ENCODE measurements around the gene LTBP3. TPM values are rescaled to one million over a fixed set of nuclear protein-coding genes. Genes with fewer than 3 reads are reported as not detected.

The LTBP3 gene
- total and polyA plus RNA-seq, 2 donors from 2014 or later: 61.6 to 165 TPM

DNA sequence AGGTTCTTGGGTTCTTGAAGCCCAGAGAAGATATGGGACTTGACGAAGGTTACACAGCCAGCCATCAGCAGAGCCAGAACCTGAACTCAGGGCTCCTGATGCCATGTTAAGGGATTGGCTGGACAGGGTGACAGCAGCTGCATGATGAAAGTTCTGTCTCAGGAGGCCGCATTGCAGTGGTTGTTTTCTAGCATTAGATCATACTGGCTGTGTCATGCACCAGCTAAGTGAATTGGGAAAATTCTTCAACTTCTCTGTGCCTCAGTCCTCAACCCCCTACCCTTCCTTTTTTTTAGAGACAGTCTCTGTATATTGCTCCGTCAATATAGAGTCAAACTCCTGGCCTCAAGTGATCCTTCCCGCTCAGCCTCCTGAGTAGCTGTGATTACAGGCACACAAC, 5.4 kb upstream of the LTBP3 start:
- FAIRE-seq: no peak
- Histone ChIP-seq H3K4me1 (ENCODE audit: control insufficient read depth in 2 of 3, insufficient read depth in 2 of 3, low read depth in 1 of 3, low read length in 3 of 3) (peaks cover 0 to 24% (median 15%) of the 10 kb centered on the region in 3 donors), H3K27me3 (ENCODE audit: control insufficient read depth, insufficient read depth, low read length) (no peaks in the 10 kb centered on the region)

DNA sequence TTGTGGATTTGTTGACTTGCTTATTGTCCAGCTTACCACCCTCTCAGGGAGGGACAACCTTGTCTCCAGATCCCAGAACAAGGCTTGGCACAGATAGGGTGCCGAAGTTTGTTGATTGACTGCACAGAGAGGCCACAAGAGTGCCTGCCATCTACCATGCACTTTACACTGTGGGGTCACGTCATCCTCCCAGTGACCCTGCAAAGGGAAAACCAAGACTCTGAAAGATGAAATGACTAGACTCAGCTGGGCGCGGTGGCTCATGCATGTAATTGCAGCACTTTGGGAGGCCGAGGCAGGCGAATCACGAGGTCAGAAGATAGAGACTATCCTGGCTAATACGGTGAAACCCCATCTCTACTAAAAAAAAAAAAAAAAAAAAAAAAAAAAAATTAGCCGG, 4.6 kb upstream of the LTBP3 start:
- H3K4me1 ChIP-seq (ENCODE audit: control insufficient read depth in 2 of 3, insufficient read depth in 2 of 3, low read depth in 1 of 3, low read length in 3 of 3): peaks cover 0 to 21% (median 11%) of the 10 kb centered on the region in 3 donors
- TF ChIP-seq, protein P1, sequence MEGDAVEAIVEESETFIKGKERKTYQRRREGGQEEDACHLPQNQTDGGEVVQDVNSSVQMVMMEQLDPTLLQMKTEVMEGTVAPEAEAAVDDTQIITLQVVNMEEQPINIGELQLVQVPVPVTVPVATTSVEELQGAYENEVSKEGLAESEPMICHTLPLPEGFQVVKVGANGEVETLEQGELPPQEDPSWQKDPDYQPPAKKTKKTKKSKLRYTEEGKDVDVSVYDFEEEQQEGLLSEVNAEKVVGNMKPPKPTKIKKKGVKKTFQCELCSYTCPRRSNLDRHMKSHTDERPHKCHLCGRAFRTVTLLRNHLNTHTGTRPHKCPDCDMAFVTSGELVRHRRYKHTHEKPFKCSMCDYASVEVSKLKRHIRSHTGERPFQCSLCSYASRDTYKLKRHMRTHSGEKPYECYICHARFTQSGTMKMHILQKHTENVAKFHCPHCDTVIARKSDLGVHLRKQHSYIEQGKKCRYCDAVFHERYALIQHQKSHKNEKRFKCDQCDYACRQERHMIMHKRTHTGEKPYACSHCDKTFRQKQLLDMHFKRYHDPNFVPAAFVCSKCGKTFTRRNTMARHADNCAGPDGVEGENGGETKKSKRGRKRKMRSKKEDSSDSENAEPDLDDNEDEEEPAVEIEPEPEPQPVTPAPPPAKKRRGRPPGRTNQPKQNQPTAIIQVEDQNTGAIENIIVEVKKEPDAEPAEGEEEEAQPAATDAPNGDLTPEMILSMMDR (IDR thresholded peaks at IDR 0.05; ENCODE audit: borderline replicate concordance, extremely low read depth, insufficient read depth): no peak
- H3K9me3 ChIP-seq (ENCODE audit: control insufficient read depth in 2 of 3, insufficient read depth in 1 of 3, low read length in 3 of 3): no peaks in the 10 kb centered on the region
- H3K36me3 ChIP-seq (ENCODE audit: control insufficient read depth in 2 of 3, insufficient read depth in 3 of 3, low read length in 3 of 3): no peaks in the 10 kb centered on the region
- H3K4me3 ChIP-seq (ENCODE audit: low read length in 3 of 3): no peak overlapping the region
- FAIRE-seq (no peak), DNase-seq (no peak)
- no peak overlapping the region for H3K9ac ChIP-seq (ENCODE audit: low read length in 3 of 3)
- no peak overlapping the region for H3K27ac ChIP-seq (ENCODE audit: low read depth in 2 of 2, low read length in 2 of 2)
- H3K27me3 ChIP-seq (ENCODE audit: control insufficient read depth, insufficient read depth, low read length): no peaks in the 10 kb centered on the region
- intact Hi-C loops (cut with DNase I): no loop called here

More for the DNA sequence above, 5.4 kb upstream of the LTBP3 start:
- no peaks in the 10 kb centered on the region for H3K9me3 ChIP-seq (ENCODE audit: control insufficient read depth in 2 of 3, insufficient read depth in 1 of 3, low read length in 3 of 3)
- no peak for DNase-seq
- H3K36me3 ChIP-seq (ENCODE audit: control insufficient read depth in 2 of 3, insufficient read depth in 3 of 3, low read length in 3 of 3): peaks cover 0 to 2% (median 2%) of the 10 kb centered on the region in 3 donors
- intact Hi-C loops (cut with DNase I): no loop called here
- no peak overlapping the region for H3K27ac ChIP-seq (ENCODE audit: low read depth in 2 of 2, low read length in 2 of 2)
- H3K9ac ChIP-seq (ENCODE audit: low read length in 3 of 3): no peak overlapping the region
- TF ChIP-seq, protein P1 (IDR thresholded peaks at IDR 0.05; ENCODE audit: borderline replicate concordance, extremely low read depth, insufficient read depth): no peak
- no peak overlapping the region for H3K4me3 ChIP-seq (ENCODE audit: low read length in 3 of 3)

DNA sequence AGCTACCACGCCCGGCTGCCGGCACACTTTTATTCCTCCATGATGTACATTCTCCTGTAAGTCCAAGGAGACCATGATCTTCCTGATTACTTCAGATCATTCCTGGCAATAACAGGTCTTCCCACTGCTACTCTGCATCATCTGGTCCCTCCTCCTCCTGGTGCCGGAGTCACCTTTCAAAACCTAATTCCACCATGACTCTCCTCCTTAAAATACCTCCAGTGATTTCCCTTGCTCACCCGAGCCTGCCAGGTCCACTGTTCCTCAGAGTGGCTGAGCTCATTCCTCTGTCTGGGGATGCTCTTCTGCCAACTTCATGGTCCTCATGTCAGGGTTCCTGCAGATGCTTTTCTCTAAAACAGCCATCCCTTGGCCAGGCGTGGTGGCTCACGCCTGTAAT, 3.9 kb upstream of the LTBP3 start:
- Histone ChIP-seq H3K36me3 (ENCODE audit: control insufficient read depth in 2 of 3, insufficient read depth in 3 of 3, low read length in 3 of 3) (no peaks in the 10 kb centered on the region), H3K27ac (ENCODE audit: low read depth in 2 of 2, low read length in 2 of 2) (no peak overlapping the region), H3K4me3 (ENCODE audit: low read length in 3 of 3) (no peak overlapping the region), H3K4me1 (ENCODE audit: control insufficient read depth in 2 of 3, insufficient read depth in 2 of 3, low read depth in 1 of 3, low read length in 3 of 3) (peaks cover 0 to 25% (median 13%) of the 10 kb centered on the region in 3 donors), H3K9ac (ENCODE audit: low read length in 3 of 3) (no peak overlapping the region), H3K27me3 (ENCODE audit: control insufficient read depth, insufficient read depth, low read length) (no peaks in the 10 kb centered on the region), H3K9me3 (ENCODE audit: control insufficient read depth in 2 of 3, insufficient read depth in 1 of 3, low read length in 3 of 3) (no peaks in the 10 kb centered on the region)
- DNase-seq (no peak), FAIRE-seq (no peak)
- intact Hi-C loops (cut with DNase I): no loop called here
- TF ChIP-seq, protein P1 (IDR thresholded peaks at IDR 0.05; ENCODE audit: borderline replicate concordance, extremely low read depth, insufficient read depth): no peak

Measured in kidney (tissue), 14 donors.